Measurements from ENCODE around the gene SPTBN1.
A peak's percentile ranks its signal among the peaks of the same experiment; 100 is the strongest.

The SPTBN1 gene

DNA sequence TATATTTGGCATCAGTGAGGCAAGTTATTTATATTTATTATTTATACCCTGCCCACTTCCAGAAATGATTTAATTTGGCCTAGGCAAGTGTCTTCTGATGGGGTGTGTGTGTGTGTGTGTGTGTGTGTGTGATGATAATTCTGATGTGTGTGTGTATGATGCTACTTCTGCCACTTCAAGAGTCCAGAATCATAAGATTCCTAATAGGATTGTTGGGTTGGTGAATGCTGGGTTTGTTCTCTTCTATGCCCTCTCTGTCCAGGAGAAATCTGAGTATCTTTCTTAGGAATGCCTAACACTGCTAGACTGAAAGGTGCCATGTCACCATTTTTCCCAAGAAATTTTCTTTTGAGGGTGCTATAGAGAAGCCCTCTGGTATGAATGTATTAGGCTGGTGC is 122.5 kb downstream of the SPTBN1 start:
- DNase-seq, result no peak

DNA sequence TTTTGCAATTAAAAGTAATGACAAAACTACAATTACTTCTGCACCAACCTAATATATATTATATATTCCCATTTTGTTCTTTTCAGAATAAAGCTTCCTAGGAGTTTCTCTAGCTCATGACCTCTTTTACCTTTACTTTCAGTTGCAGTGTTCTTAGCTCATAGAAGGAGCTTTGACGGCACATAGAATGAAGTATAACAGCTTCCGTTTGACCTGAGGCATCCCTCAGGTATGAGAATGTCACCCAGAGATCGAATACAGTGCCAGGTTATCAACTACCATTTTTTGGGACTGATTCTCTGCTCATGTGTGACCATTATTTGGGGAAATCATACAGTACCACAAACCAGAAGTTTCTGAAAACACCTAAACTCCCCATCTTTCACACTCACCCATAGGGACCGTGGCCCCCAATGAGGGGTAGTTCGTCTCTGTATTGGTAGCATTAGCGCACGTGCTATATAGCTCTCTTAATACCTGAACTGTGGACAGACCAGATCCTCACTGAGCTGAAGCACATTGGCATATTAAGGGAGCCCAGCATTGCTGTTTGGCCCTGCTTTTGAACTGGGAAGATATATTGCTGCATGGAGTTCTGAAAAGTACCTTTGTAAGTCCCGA is 123.0 kb downstream of the SPTBN1 start:
- no peak for DNase-seq

DNA sequence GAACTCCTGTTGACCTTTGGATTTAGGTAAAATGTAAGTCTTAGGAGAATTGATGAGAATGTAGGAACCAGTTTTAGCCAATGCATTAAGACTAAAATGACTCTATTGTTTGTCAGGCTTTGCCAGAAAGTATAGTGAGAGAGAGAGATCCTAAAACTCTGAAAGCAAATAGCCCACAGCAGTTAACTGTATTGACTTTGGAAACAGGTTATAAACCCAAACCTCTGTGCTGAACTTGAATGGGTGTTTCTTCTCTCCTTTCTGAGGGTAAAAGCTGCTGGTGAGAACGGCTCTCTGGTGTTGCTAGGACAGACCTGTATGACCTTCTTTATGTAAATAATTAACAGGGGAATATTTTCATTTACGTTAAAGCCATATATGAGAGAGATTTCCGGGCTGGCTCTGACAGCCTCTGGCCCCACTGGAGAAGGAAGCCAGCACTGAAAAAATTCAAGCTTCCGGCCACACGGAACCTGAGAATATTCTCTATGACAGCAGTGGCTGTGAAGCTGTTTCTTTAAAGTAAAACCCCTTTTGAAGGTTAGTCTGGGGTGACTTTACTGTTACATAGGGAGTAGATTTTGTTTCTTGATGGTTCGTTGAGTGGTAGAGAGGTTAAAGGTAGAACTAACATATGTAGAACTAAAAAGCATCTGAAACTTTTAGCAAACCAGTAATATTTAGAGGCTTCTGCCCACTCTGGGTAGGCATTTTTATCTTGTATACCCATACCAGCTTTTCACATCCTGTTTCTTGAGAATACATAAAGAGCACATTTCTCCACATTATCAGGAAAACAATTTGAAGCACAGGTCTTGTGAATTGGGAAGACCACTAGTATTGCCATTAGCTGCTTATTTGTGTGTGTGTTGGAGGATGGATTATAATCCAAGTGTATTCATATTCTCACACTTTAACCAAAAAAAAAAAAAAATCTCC is 123.8 kb downstream of the SPTBN1 start:
- peak; percentile 27 for DNase-seq

DNA sequence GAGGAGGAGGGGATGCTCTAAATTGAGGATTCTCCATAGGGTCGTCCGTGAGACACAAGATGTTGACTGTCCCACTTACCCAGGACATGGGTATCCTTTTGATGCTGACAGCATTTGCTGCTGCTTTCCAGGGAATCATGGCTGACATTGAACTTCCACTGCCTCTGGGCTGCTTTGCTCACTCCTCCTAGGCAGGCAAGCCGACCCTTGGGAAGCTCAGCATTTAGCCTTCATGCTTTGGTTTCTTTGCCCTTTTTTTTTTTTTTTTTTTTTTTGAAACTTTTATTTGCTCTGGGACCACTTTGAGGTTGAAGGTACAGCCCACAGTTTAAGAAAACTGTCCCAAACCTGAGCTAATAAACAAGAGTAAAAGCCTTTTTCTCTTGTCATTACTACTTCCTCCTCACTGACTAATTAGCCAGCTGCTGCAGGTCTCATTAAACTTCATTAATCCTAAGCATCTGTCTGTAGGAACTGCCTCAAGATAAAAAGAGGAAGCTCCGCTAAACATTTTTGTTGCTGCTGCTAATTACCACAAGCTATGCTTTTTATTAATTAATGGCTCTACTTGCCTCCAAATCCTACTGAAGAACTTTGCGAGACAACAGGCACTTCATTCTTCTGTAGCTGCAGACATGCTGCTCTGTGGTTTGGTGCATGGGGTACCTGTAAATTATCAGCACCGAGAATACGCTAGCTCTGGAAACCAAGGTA is 125.4 kb downstream of the SPTBN1 start:
- no peak for DNase-seq

DNA sequence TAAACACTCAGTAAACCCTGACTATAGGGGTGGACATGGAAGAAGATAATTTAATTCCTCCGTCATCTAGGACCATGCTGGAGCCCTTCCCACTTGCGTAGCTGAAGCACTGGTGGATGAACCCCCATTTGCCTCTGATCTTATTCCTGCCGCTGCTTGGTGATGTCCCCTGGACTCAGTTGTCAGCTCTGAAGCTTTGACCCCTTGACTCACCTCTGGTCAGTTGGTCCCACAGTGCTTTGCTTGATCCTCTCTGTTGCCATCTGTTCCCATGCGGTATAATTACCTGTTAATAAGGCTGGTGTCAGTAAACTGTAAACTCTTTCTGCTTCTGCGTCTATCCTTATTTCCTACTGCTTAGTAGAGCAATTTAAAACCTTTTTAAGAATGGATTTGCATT is 126.9 kb downstream of the SPTBN1 start:
- no peak for DNase-seq

DNA sequence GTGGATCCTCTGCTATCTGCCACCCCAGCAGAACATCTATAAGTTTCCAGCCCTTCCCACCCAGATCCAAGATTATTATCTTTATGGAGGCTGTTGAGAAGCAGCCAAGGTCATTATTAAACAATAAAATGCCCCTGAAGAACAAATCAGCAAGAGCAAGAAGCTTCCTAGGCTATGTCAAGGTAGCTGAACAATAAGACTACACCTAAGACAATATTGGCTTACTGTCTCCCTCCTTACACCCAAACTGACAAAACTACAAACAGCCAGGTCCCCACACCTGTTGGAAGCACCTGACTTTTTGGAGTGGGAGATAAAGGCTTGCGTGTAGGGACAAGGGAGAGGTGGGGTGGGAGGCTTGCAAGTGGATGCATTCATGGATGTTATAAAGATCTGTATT is 128.5 kb downstream of the SPTBN1 start:
- no peak for DNase-seq

DNA sequence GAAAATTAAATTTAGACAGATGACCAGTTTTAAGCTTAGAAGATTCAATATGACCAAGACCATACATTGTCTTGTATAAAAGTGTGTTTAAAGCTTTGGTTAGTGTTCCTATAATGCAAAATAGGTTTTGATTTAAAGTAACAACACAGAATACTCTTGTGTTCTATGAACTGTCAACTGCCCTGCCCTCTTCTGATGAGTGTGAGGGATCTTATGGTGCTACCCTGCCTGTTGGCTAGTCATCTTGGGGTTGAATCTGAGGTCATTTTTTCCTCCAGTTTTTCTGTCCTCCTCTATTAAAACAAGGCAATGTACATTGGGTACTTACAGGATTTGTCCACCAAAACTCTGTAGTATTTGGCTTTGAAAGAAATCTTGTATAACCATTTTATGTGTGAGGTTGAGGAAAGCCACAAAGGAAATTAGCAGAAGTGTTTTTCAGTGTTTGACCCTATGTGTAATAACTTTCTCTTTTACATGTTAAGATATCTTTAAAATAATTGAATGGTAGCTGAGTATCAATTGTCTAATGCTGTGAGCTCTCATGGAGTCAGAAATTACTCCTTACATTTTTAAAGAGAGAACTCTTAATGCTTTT is 129.1 kb downstream of the SPTBN1 start:
- no peak for DNase-seq

DNA sequence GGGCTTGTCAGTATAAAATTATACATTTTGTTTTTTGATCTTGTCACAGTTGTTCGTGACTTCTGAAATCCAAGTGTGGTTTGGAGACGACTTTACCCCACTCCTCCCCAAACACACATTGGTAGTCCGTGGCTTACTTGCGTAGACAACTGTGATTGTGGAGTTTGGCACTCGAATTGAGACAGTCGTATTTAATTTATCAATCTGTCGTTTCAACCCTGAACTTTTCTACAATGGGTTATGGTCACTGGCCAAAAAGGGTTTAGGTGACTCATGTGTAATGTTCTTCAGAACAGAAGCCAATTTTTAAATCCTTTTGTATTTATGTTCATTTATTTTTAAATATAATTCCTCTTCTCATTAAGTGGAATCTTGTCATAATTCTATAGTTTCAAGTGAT is 129.9 kb downstream of the SPTBN1 start:
- no peak for DNase-seq

DNA sequence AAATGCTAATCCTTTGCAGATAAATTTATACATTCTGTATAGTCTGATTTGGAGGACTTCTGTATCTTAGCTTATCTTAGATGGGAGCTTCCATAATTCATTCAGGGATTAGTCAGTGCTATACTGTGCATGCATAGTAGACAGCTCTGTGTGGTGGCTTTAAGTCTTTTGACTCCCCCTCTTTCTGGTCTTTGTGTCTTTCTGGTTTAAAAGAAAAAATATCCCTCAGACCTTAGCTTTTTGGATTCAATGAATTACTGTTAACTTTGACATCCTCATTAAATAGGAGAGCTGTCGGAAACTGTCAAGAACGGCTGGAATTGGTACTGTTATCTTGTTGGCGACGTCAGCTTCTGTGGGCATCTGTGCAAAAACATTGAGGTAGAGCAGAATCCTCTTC is 130.4 kb downstream of the SPTBN1 start:
- no peak for DNase-seq

DNA sequence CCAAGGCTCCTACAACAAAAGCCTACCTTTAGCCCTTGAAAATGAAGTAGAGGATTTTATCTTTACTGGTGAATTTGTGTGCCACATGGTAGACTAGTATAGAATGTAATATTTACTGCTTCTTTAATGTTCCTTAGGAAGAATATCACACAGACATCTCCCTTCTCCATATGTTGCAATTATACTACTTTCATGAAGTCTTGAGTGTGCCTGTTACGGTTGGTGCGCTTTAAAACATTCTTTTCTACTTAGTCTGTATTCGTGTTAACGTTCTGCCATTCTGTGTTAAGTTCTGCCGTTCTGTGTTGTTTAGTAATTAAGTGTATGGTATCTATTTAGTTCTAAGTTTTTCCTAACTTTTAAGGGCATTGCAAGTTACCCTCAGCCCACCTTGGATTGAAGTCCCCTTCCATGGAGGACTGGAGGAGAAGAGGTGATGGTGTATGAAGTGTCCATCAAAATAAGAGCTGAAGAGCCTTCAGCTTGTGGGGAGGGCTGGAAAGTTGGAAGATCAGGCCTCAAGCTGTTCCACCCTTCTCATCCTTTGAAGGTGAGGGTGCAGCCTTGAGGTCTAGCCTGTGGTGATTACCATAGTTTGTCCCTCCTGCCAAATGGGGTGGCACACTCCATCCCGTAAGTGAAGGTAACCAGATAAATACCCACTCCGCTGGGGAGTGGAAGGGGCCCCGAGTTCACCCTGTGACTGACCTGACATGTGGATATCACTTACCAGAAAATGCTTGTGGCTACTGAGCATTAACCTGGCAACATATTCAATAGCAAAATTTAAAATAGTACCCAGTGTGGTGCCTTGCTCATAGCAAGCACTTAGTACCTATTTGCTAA is 131.3 kb downstream of the SPTBN1 start:
- no peak for DNase-seq

DNA sequence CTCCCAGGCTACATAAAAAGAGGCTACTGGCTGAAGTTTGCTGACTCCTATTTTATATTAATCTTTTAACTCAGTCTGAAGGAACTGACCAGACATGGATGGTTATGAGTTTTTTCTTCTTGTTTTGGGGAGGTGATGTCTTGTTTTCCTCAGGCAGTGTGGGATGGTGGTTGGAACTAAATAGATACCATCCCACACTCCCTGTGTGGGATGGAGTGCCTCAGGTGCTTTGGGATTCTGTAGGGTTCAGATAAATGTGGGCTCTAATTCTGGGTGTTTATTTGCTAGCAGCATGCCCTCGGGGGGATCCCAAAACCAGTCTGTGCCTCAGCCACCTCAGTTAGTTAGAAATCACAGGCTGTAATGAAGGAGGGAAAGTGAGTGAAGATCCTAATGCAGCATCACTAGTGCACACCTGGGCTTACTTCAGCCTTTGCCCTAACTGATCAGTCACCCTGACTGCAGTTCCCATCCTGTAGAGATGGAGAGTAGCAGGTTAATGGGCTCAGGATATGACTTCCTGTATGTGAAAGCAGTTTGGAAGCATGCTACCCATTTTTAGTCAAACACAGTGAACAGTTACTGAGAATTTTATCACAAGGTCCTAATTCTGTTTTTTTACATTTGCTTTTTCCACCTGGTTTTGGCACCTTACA is 132.2 kb downstream of the SPTBN1 start:
- DNase-seq, result no peak

DNA sequence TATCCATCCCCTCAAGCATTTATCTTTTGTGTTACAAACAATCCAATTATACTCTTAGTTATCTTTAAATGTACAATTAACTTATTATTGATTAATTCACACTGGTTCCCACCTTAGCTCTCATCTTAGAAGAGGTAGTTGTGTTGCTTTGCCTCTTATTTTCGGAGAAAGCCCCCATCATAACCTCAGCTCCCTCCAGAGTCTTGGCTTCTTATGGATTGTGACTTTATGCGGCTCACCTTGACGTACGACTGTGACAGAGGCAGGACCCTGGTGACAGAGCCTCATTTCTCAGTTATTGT is 132.9 kb downstream of the SPTBN1 start:
- no peak for DNase-seq

DNA sequence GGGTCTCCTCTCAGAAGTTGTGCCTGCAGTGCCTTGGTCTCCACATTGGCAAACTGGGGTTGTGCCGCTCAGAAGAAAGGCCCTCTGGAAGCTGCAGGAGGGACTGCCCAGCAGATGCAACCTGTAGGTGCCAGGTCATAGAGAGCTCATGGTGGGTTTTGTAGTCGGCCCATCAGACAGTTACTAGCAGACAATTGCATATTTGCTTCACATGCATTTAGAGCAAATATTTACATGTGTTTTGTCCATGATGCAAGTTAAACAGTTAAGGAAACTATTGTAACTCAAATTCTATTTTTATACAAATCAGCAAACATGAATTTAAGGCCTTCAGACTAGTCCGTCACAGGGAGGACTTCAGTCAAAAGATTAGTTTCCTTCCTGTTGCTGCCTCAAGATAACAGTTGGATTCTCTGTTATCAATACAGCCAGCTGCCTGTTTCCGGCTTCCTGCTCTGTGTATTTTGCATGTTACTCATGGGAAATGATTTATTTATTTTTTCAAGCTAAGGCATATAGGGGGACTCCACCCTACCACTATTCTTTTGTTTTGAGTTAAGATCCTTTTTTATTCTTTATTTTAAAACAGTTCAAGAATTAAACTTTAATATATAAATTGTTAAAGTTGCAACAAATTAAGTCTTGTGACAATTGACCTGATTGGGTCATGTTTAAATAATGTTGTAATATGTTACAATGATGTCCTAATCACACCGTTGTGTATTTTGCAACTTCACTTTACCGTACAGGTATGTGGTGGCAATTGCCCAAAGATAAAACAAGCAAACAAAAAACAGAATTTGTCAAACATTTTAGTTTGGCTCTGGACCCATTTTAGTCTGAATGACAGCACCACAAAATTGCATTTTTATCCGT is 133.5 kb downstream of the SPTBN1 start:
- DNase-seq, result no peak

DNA sequence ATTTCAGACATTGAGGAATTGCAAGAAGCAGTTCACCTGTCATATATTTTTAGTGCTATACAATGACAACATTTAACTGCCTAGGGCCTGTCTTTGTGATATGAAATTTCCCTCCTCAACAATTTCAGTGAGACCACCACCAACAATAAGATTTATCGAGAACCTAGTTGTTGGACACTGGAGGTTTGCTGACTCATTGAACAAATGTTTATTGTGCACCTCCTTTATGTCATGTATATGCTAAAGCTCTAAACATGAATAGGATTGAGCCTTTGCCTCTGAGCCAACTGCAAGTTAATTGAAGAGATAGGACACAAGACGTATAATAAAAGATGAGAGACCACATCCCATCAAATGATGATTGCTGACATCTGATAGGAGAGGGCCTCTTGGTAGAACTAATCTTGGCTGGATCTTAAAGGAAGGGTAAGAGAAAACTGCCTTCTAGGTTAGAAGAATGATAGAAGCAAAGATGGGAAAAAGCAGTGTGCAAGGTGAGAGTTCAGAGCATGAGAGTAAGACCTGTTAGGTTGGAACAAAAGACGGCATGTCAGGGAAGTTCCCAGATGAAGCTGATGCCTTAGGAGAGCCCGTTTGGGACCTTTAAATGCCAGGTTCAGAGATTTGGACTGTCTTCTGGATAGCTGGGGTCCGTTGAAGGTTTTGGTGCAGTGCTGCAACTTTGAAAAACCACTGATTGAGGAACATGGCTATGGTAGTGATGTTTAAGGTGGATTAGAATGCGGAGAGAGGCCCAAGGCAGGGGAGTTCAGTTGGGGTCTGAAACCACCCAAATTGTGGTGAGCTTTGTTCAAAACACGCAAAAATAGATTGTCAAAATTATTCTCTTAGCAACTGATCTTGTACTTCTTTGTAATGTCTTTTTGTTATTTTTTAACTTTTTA is 134.3 kb downstream of the SPTBN1 start:
- DNase-seq, result no peak

DNA sequence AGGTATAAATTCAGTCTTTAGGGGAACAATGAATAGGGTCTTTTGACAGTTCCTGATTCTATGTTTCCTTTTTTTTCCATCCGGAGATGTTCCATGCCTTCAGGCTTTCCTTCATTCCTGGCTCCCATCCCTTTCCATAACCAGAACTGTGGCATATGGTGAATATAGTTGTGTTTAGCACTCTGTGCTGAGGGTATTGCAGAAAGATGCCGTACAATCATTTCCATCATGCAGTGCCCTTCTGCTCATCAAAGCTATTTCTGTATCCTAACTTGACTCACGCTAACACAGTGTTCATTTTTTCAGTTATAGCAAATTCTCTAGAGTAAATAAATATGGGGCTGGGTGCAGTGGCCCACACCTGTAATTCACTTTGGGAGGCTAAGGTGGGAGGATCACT is 135.4 kb downstream of the SPTBN1 start:
- no peak for DNase-seq

DNA sequence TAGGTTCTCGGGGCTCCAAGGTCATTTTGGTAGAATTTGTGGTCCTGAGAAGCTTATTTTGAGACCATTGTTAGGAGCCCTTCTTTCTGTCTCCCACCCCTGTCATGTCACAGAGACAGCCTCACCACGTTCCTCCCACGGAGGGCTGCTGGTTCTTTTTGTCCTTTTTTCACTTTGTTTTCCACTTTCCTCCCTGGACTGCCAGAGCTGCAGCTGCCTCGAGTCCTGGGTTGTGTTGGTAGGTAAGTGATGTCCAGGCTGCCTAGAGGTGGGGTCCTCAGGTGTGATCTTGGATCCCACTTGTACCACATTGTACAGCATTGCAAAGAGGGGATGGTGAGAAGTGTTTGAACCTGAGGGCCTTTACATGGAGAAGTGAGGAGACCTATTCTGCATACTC is 137.1 kb downstream of the SPTBN1 start:
- no peak for DNase-seq

DNA sequence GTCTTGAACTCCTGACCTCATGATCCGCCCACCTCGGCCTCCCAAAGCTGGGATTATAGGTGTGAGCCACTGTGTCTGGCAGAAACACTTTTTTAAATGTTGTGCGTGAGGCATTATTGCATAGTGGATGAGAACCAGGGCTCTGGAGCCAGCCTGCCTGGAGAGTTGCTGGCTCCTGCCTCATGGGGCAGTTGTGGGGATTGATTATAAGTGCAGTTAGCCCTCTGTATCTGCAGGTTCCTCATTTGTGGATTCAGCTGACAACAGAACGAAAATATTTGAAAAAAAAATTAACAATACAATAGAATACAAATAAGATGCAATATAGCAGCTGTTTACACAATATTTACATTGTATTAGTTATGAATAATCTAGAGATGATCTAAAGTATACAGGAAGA is 137.9 kb downstream of the SPTBN1 start:
- no peak for DNase-seq

DNA sequence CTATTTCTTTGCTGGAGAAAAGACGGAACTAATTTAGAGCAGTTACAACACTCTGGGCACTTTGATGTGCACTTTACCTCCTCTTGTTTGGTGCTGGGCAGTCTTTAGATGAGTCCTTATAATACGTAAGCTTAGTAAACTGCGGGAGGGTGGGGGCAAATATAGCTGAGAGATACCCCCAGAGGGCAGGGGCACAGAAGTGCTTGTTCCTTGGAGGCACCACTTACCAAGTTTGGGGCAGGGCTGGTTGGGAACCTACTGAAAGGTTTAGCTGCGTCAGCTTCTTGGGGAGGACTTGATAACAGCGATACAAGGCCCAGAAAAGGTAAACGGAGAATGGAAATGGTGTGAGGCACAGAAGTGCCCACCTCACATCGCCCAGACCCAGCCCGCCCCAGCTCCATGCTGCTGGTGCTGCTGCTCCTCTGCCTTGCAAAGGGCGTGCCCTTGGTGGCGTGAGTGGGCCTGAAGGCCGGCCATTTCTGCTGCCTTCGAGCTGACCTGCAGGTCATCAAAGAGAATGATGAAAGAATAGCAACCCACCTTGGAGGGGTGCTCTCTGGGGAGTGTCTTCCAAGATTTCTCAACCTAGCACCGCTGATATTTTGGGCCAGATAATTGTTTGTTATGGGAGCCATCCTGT is 139.2 kb downstream of the SPTBN1 start:
- no peak for DNase-seq

Data from NCI-H1048 (cell line).